ENCODE measurements around the gene FLOT2.

GRCh38 chr17:28940675-28941074, 43.1 kb upstream of the FLOT2 start:
- no peak for TF ChIP-seq GATA2 (IDR thresholded peaks at IDR 0.05; ENCODE audit: low read depth, low read length)
- no peak for TF ChIP-seq GATA3 (IDR thresholded peaks at IDR 0.05; ENCODE audit: low read depth, low read length)
